Measurements from ENCODE around the gene SEL1L.
"Not testable (repeated sequence)": the region's sequence is repeated elsewhere in the genome, so short reads cannot be mapped to it uniquely, and the experiment has no call there.

The SEL1L gene

GRCh38 chr14:81446279-81447007, 87.2 kb downstream of the SEL1L start:
- no peak for DNase-seq

- DNase-seq: no peak
Observed at GRCh38 chr14:81441626-81442134, 92.0 kb downstream of the SEL1L start.

GRCh38 chr14:81440041-81440440, 93.6 kb downstream of the SEL1L start:
- no peak for DNase-seq

GRCh38 chr14:81437244-81437643, 96.4 kb downstream of the SEL1L start:
- no peak for DNase-seq

GRCh38 chr14:81436296-81437138, 97.1 kb downstream of the SEL1L start:
- DNase-seq: peak; percentile 63

GRCh38 chr14:81435391-81436295, 98.0 kb downstream of the SEL1L start:
- DNase-seq: peak; percentile 44

- no peak for DNase-seq
Observed at GRCh38 chr14:81435048-81435390, 98.6 kb downstream of the SEL1L start.

GRCh38 chr14:81434230-81434629, 99.4 kb downstream of the SEL1L start:
- DNase-seq: no peak

- DNase-seq: no peak
Observed at GRCh38 chr14:81433378-81433777, 100.3 kb downstream of the SEL1L start.

- DNase-seq: no peak
Observed at GRCh38 chr14:81432219-81432661, 101.4 kb downstream of the SEL1L start.

GRCh38 chr14:81430235-81430634, 103.4 kb downstream of the SEL1L start:
- no peak for DNase-seq

- DNase-seq: not testable (repeated sequence)
Observed at GRCh38 chr14:81429749-81430148, 103.9 kb downstream of the SEL1L start.

GRCh38 chr14:81429028-81429427, 104.6 kb downstream of the SEL1L start:
- no peak for DNase-seq

GRCh38 chr14:81427348-81428058, 106.2 kb downstream of the SEL1L start:
- DNase-seq: no peak

GRCh38 chr14:81423504-81423903, 110.1 kb downstream of the SEL1L start:
- DNase-seq: no peak
